Fibroblast of lung (primary cell): Measurements from ENCODE around the gene NDUFA6. TPM values are rescaled to one million over a fixed set of nuclear protein-coding genes. Genes with fewer than 3 reads are reported as not detected.
"Not testable (repeated sequence)": the region's sequence is repeated elsewhere in the genome, so short reads cannot be mapped to it uniquely, and the experiment has no call there.

Source experiments
- DNase-seq, 2 donors: peaks; one replicate each; pipeline versions ENCODE4 v3.0.0 to v3.0.0-alpha.2; 2010; ENCODE audit warnings: low read depth in 2 of 2
- H2AFZ ChIP-seq: 2 replicates; pipeline ENCODE4 v1.5.1; 2012; ENCODE audit warnings: low read length, control low read depth, inconsistent platforms
- H3K27ac ChIP-seq: 2 replicates; pipeline ENCODE4 v1.5.1; 2011; ENCODE audit warnings: low read length, control low read depth; ENCODE audit not compliant: insufficient read depth
- H3K27me3 ChIP-seq: 2 replicates; pipeline ENCODE4 v1.5.1; 2011; ENCODE audit warnings: mild to moderate bottlenecking, low read length; ENCODE audit not compliant: control insufficient read depth, insufficient read depth
- H3K36me3 ChIP-seq: 2 replicates; pipeline ENCODE4 v1.5.1; 2011; ENCODE audit warnings: low read length; ENCODE audit not compliant: control insufficient read depth, insufficient read depth
- H3K4me1 ChIP-seq: 2 replicates; pipeline ENCODE4 v1.5.1; 2011; ENCODE audit warnings: low read length; ENCODE audit not compliant: control insufficient read depth, insufficient read depth; ENCODE audit errors: extremely low read depth
- H3K4me2 ChIP-seq: 2 replicates; pipeline ENCODE4 v1.5.1; 2011; ENCODE audit warnings: low read length, control low read depth; ENCODE audit not compliant: insufficient read depth; ENCODE audit errors: extremely low read depth
- H3K4me3 ChIP-seq, 4 experiments: fragments of 200-600 bp in 1 of 4; sonication (generic) in 1 of 4; replicated peaks in 1 of 4; 2 replicates each; pipeline ENCODE4 v1.5.1; 2011 to 2016; ENCODE audit warnings: low read length in 4 of 4, low read depth in 3 of 4, mild to moderate bottlenecking in 3 of 4, control low read depth in 2 of 4, inconsistent platforms in 1 of 4, mixed read lengths in 1 of 4; ENCODE audit not compliant: insufficient read depth in 1 of 4; ENCODE audit errors: control extremely low read depth in 1 of 4
- H3K79me2 ChIP-seq: 2 replicates; pipeline ENCODE4 v1.5.1; 2012; ENCODE audit warnings: mild to moderate bottlenecking, low read length, inconsistent platforms; ENCODE audit not compliant: control insufficient read depth, insufficient read depth
- H3K9ac ChIP-seq: 2 replicates; pipeline ENCODE4 v1.5.1; 2011; ENCODE audit warnings: mild to moderate bottlenecking, low read length, control low read depth; ENCODE audit not compliant: insufficient read depth
- H3K9me3 ChIP-seq: 2 replicates; pipeline ENCODE4 v1.5.1; 2012; ENCODE audit warnings: low read depth, low read length; ENCODE audit not compliant: control insufficient read depth, insufficient read depth
- H4K20me1 ChIP-seq: 2 replicates; pipeline ENCODE4 v1.5.1; 2011; ENCODE audit warnings: low read length; ENCODE audit not compliant: control insufficient read depth, insufficient read depth; ENCODE audit errors: extremely low read depth
- EZH2 ChIP-seq: IDR thresholded peaks from 2 replicates; pipeline ENCODE4 v1.5.1; 2012; ENCODE audit warnings: low read length, control low read depth, mild to moderate bottlenecking; ENCODE audit errors: missing control alignments
- polyA plus RNA-seq, 2 donors: library from polyadenylated mRNA; depleted of rRNA in 1 of 2; stranded (reverse) in 1 of 2; unstranded in 1 of 2; fragments of >200 nt; gene quantifications; 2 replicates each; pipeline ENCODE4 v1.2.1, GENCODE V29; 2011 to 2012; ENCODE audit warnings: missing spikeins in 1 of 2
- total RNA-seq: library from RNA; depleted of rRNA; stranded (reverse); fragments of >200 nt; gene quantifications from 2 replicates; pipeline ENCODE4 v1.2.1, GENCODE V29; 2014
- TF ChIP-seq, protein P1 (sequence below), 2 donors: IDR thresholded peaks in 1 of 2; conservative IDR thresholded peaks in 1 of 2; 1 replicate in 1 of 2; 2 replicates in 1 of 2; pipeline ENCODE4 v1.5.1; 2011 to 2012; ENCODE audit warnings: low read length in 2 of 2, control low read depth in 1 of 2, inconsistent platforms in 1 of 2, low read depth in 1 of 2, mild to moderate bottlenecking in 1 of 2

NDUFA6 gene
- total and polyA plus RNA-seq, 2 donors (not counting 1 experiment from before 2014, with no cell fraction given), result 68.5 to 87.8 TPM

DNA sequence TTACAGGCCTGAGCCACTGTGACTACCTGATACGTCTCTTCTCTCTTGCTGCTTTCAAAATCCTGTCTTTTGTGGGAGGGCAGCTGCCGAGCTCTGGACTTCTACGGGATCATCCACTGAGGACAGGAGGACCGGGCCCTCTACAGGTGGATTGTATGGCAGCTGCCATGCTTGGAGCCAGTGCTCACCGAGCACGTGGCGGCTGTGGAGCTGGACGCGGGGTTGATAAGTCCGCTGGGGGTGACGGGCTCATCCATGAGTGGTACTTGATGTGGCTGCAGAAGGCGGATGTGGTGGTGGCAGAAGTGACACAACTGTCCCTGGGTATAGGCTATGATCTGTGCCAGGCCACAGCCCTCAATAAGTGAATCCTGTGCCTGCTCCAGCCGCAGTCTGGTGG, 41.9 kb upstream of the NDUFA6 start:
- Histone ChIP-seq H3K27ac (no peak overlapping the region), H3K36me3 (no peaks in the 10 kb centered on the region), H3K4me1 (no peaks in the 10 kb centered on the region), H4K20me1 (no peaks in the 10 kb centered on the region), H3K27me3 (no peaks in the 10 kb centered on the region), H3K9ac (no peak overlapping the region), H3K4me3 (no peak overlapping the region), H2AFZ (no peak overlapping the region), H3K4me2 (no peak overlapping the region), H3K9me3 (no peaks in the 10 kb centered on the region), H3K79me2 (no peaks in the 10 kb centered on the region)
- no peak for DNase-seq
- no peak for TF ChIP-seq EZH2
- TF ChIP-seq, protein P1, sequence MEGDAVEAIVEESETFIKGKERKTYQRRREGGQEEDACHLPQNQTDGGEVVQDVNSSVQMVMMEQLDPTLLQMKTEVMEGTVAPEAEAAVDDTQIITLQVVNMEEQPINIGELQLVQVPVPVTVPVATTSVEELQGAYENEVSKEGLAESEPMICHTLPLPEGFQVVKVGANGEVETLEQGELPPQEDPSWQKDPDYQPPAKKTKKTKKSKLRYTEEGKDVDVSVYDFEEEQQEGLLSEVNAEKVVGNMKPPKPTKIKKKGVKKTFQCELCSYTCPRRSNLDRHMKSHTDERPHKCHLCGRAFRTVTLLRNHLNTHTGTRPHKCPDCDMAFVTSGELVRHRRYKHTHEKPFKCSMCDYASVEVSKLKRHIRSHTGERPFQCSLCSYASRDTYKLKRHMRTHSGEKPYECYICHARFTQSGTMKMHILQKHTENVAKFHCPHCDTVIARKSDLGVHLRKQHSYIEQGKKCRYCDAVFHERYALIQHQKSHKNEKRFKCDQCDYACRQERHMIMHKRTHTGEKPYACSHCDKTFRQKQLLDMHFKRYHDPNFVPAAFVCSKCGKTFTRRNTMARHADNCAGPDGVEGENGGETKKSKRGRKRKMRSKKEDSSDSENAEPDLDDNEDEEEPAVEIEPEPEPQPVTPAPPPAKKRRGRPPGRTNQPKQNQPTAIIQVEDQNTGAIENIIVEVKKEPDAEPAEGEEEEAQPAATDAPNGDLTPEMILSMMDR (conservative IDR thresholded peaks at IDR 0.05 in 1 of 2, IDR thresholded peaks at IDR 0.05 in 1 of 2; ENCODE audit: low read depth in 1 of 2, low read length in 2 of 2), result no peak

DNA sequence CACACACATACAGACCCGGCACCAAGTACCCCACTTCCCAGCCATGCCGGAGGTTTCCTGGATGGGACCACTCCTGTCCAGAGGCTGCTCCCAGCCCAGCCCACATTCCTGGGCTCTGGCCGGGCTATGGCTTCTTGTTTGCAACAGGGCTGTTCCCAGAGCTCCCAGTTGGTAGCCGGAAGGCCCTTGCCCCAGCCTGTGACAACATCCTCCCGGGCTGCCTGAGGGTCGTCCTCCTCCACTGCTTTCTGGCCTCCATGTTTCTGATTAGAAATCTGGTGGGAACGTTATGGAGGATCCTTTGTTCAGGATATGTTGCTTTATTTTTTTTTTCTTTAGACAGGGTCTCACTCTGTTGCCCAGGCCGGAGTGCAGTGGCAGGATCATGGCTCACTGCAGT, 41.0 kb upstream of the NDUFA6 start:
- Histone ChIP-seq H3K4me3 (no peak overlapping the region), H2AFZ (no peak overlapping the region), H3K9me3 (no peaks in the 10 kb centered on the region), H3K4me2 (no peak overlapping the region), H3K4me1 (no peaks in the 10 kb centered on the region), H3K27me3 (no peaks in the 10 kb centered on the region), H3K9ac (no peak overlapping the region), H3K79me2 (no peaks in the 10 kb centered on the region), H4K20me1 (no peaks in the 10 kb centered on the region), H3K27ac (no peak overlapping the region), H3K36me3 (no peaks in the 10 kb centered on the region)
- TF ChIP-seq EZH2, result no peak
- TF ChIP-seq, protein P1 (conservative IDR thresholded peaks at IDR 0.05 in 1 of 2, IDR thresholded peaks at IDR 0.05 in 1 of 2; ENCODE audit: low read depth in 1 of 2, low read length in 2 of 2), result no peak
- DNase-seq, result no peak

DNA sequence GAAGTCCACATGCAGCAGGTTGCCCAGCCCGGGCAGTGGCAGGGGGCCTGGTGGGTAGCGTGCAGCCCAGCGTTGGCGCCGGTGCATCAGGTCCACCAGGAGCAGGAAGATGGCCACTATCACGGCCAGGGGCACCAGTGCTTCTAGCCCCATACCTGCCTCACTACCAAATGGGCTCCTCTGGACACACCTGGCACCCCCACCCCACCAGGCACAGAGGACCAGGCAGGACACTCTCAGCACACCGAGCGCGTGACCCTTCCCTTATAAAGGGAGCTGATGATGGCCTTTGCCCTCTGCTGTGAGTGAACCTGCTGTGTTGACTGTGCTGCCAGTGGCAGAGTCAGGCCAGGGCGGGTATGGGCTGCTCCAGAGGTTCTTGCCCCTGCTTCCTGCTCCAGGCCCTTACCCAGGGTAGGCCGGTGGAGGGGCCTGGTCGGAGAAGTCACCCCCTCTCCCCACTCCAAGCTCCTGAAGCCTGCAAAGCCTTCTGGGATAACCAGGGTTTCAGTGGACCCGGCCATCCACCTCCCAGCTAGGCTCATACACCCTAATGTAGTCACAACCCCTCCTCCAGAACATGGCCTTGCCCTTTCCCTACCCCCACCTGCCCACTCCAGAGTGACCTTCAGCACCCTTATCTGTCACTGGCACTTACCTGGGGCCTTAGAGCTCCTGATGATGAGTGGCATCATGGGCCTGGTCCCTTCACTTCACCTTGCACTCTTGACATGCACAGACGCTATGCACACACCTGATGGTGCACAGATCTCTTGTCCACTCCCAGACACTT, 40.3 kb upstream of the NDUFA6 start, which contains the start of gene CYP2D6:
Gene CYP2D6, minus strand, starts transcription at position 172 of the 793 bp plus-strand sequence. Its CDS starts 19 bp downstream, at position 153.
- not testable (repeated sequence) for H3K4me1 ChIP-seq, DNase-seq, H3K79me2 ChIP-seq, H3K36me3 ChIP-seq, H3K9me3 ChIP-seq, H2AFZ ChIP-seq, H4K20me1 ChIP-seq, H3K9ac ChIP-seq, H3K4me3 ChIP-seq, H3K27me3 ChIP-seq, H3K4me2 ChIP-seq, H3K27ac ChIP-seq

DNA sequence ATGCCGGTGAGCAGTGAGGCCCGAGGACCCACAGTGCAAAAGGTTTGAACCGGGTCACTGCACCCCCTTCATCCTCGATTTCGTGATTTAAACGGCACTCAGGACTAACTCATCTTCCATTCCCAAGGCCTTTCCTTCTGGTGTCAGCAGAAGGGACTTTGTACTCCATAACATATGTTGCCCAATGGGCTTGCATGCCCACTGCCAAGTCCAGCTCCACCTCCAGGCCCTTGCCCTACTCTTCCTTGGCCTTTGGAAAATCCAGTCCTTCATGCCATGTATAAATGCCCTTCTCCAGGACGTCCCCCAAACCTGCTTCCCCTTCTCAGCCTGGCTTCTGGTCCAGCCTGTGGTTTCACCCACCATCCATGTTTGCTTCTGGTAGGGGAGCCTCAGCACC, 39.6 kb upstream of the NDUFA6 start:
- H3K27ac ChIP-seq, H3K4me1 ChIP-seq, H3K9me3 ChIP-seq, H3K79me2 ChIP-seq, H4K20me1 ChIP-seq, H3K4me3 ChIP-seq, H3K36me3 ChIP-seq, H2AFZ ChIP-seq, H3K4me2 ChIP-seq, DNase-seq, H3K9ac ChIP-seq, H3K27me3 ChIP-seq: not testable (repeated sequence)

DNA sequence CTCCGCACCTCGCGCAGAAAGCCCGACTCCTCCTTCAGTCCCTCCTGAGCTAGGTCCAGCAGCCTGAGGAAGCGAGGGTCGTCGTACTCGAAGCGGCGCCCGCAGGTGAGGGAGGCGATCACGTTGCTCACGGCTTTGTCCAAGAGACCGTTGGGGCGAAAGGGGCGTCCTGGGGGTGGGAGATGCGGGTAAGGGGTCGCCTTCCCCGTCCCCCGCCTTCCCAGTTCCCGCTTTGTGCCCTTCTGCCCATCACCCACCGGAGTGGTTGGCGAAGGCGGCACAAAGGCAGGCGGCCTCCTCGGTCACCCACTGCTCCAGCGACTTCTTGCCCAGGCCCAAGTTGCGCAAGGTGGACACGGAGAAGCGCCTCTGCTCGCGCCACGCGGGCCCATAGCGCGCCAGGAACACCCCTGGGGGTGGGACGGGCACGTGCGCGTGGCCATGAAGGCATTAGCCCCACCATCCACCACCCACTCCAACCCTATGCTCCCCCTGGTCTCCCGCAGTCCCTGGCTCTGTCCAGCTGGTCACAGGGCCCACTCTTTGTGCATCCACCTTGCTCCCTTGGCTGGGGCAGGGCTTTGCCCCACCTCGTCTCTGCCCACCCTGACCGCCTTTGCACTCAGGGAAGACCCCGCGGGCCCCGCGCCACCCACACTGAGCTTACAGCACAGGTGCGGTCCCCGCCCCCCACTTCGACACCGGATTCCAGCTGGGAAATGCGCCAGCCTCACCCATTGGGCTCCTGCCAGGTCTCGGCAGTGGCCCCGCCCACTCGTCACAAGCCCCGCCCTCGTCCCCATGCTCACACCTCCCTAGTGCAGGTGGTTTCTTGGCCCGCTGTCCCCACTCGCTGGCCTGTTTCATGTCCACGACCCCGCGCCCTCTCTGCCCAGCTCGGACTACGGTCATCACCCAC, 38.5 kb upstream of the NDUFA6 start:
- not testable (repeated sequence) for H3K9ac ChIP-seq, H3K4me3 ChIP-seq, DNase-seq, H2AFZ ChIP-seq, H3K4me1 ChIP-seq, H3K79me2 ChIP-seq, H3K27ac ChIP-seq, H4K20me1 ChIP-seq, H3K36me3 ChIP-seq, H3K9me3 ChIP-seq, H3K4me2 ChIP-seq, H3K27me3 ChIP-seq
